ENCODE data around the gene TLR1. TPM values are rescaled to one million over a fixed set of nuclear protein-coding genes. Genes with fewer than 3 reads are reported as not detected.

Gene TLR1
- total RNA-seq, 4 donors from 2014 or later = 15.7 to 29.7 (median 22.8) TPM

DNA sequence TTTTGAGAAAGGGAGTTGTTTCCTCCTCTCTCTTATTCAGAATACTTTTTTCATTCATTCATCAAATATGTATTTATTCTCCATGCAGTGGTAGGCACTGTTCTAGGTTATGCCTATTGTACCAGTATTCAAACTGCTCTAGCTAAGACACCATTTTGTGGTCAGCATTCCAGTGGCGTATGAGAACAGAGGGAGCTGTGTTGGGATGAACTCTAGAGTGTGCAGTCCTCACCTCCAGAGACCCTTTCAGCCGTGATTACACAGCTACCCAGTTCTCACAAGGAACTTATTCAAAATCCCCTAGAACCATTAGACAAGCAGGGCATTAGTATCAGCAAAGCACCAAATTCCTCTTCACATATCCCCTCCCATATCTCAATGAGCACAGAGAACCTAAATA, 4.2 kb downstream of the TLR1 start:
- WGBS, 2 donors = 51 to 63% methylated on average over 2 of the region's 2 CpGs
- TF ChIP-seq POLR2A (IDR thresholded peaks at IDR 0.05) = no peak
- TF ChIP-seq, protein P1, sequence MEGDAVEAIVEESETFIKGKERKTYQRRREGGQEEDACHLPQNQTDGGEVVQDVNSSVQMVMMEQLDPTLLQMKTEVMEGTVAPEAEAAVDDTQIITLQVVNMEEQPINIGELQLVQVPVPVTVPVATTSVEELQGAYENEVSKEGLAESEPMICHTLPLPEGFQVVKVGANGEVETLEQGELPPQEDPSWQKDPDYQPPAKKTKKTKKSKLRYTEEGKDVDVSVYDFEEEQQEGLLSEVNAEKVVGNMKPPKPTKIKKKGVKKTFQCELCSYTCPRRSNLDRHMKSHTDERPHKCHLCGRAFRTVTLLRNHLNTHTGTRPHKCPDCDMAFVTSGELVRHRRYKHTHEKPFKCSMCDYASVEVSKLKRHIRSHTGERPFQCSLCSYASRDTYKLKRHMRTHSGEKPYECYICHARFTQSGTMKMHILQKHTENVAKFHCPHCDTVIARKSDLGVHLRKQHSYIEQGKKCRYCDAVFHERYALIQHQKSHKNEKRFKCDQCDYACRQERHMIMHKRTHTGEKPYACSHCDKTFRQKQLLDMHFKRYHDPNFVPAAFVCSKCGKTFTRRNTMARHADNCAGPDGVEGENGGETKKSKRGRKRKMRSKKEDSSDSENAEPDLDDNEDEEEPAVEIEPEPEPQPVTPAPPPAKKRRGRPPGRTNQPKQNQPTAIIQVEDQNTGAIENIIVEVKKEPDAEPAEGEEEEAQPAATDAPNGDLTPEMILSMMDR (IDR thresholded peaks at IDR 0.05) = no peak
- TF ChIP-seq EP300 (IDR thresholded peaks at IDR 0.05) = no peak
- Histone ChIP-seq H3K4me1 (peaks cover 0 to 20% (median 10%) of the 10 kb centered on the region in 4 donors), H3K9me3 (peaks cover 0 to 52% (median 0%) of the 10 kb centered on the region in 4 donors), H3K4me3 (no peak overlapping the region), H3K27ac (no peak overlapping the region), H3K27me3 (no peaks in the 10 kb centered on the region), H3K36me3 (peaks cover 0 to 76% (median 0%) of the 10 kb centered on the region in 3 donors)
- no peak for DNase-seq (ENCODE audit: low spot score in 2 of 2)

DNA sequence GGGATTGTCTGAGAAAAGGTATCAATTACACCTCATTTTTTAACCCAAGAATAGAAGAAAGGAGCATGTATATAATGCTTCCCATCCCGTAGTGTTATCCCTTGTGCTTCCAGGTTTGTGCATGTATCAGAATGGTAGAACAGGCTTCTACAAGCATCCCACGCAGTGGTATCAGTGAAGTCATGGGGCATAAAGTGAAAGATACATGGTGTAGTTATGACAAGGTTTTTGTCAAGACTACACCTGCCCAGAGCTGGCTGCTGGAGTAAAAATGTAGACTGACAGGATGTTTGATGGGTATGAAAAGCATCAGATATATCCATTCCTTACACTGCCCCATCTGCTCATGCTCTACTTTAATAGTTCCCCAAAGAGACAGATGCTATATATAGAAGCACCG, 9.5 kb downstream of the TLR1 start:
- Histone ChIP-seq H3K4me1 (no peaks in the 10 kb centered on the region), H3K4me3 (no peak overlapping the region), H3K27me3 (no peaks in the 10 kb centered on the region), H3K9me3 (peaks cover 0 to 59% (median 1%) of the 10 kb centered on the region in 4 donors), H3K27ac (no peak overlapping the region), H3K36me3 (peaks cover 0 to 61% (median 0%) of the 10 kb centered on the region in 3 donors)
- 84 to 85% methylated on average over 3 of the region's 3 CpGs for WGBS, 2 donors
- TF ChIP-seq EP300 (IDR thresholded peaks at IDR 0.05) (no peak), POLR2A (IDR thresholded peaks at IDR 0.05) (no peak)
- TF ChIP-seq, protein P1 (IDR thresholded peaks at IDR 0.05) = no peak
- no peak for DNase-seq (ENCODE audit: low spot score in 2 of 2)

DNA sequence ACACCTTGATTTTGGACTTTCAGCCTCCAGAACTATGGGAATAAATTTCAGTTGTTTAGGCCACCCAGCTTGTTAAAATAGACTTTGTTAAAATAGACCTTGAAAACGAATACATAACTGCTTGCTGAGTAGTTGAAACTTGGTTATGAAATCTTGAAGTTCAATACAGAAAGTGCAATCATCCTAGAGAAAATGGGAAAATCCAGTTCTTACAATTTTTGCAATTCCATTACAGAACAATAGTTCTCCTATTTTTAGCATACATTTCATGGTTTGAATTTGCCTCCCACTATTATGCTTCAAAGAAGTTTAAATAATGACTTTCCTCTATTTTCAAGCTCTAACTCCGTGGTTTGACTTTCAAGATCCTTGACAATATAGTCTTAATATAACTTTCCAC, 10.5 kb downstream of the TLR1 start:
- Histone ChIP-seq H3K4me3 (no peak overlapping the region), H3K36me3 (peaks cover 0 to 53% (median 0%) of the 10 kb centered on the region in 3 donors), H3K27me3 (no peaks in the 10 kb centered on the region), H3K9me3 (peaks cover 0 to 49% (median 3%) of the 10 kb centered on the region in 4 donors), H3K4me1 (no peaks in the 10 kb centered on the region), H3K27ac (no peak overlapping the region)
- TF ChIP-seq, protein P1 (IDR thresholded peaks at IDR 0.05) = no peak
- TF ChIP-seq POLR2A (IDR thresholded peaks at IDR 0.05) (no peak), EP300 (IDR thresholded peaks at IDR 0.05) (no peak)
- no peak for DNase-seq (ENCODE audit: low spot score in 2 of 2)
- WGBS, 2 donors = 59 to 61% methylated on average over 2 of the region's 2 CpGs

DNA sequence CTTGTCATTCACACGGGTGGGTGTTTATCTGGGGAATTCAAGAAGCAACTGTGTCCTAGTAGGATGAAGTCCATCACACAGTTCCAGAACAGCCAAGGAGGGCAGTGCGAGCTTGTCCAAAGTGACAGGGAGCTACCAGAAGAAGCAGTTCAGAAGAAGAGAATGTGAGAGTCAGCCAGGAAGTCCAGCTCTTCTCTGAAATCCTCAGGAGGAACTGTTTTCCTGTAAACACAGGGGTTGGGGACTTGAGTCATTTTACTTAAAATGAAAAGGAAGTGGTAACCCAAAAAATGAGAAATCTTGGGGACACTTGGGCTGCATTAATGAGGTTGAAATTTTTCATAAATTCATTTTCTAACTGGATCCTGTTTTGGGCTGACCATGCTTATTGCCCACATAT, 13.6 kb downstream of the TLR1 start:
- Histone ChIP-seq H3K27ac (peak overlapping the region in 1 of 4 donors; percentile 25), H3K9me3 (peaks cover 0 to 21% (median 3%) of the 10 kb centered on the region in 4 donors), H3K36me3 (peaks cover 0 to 23% (median 0%) of the 10 kb centered on the region in 3 donors), H3K27me3 (no peaks in the 10 kb centered on the region), H3K4me1 (no peaks in the 10 kb centered on the region), H3K4me3 (no peak overlapping the region)
- DNase-seq (ENCODE audit: low spot score in 2 of 2) = no peak
- TF ChIP-seq POLR2A (IDR thresholded peaks at IDR 0.05) (no peak), EP300 (IDR thresholded peaks at IDR 0.05) (no peak)
- TF ChIP-seq, protein P1 (IDR thresholded peaks at IDR 0.05) = no peak
- 67 to 77% methylated on average over 2 of the region's 2 CpGs for WGBS, 2 donors

DNA sequence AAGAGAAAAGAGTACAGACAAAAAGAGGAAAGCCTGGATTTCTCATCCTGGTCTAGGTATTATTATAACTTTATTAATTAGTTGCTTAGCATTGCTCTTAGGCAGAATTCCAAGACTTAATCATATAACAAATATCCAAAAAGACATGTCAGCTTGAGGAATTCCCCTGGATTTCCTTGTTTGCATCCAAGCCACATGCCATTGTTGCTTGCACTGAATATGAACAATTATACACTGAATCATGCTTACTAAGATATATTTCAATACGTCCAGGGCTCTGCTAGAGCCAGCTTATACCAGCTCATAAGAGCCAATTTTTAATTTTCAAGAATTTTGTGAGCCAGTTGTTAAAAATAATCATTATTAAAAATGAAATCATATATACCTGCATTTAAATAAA, 16.3 kb downstream of the TLR1 start:
- no peaks in the 10 kb centered on the region for H3K4me1 ChIP-seq
- H3K9me3 ChIP-seq = peaks cover 0 to 3% (median 0%) of the 10 kb centered on the region in 4 donors
- no peak overlapping the region for H3K4me3 ChIP-seq
- WGBS, 2 donors = 33 to 45% methylated on average over 1 of the region's 1 CpG
- no peak for DNase-seq (ENCODE audit: low spot score in 2 of 2)
- H3K27ac ChIP-seq = no peak overlapping the region
- H3K36me3 ChIP-seq = peaks cover 0 to 4% (median 0%) of the 10 kb centered on the region in 3 donors
- no peaks in the 10 kb centered on the region for H3K27me3 ChIP-seq
- no peak for TF ChIP-seq EP300 (IDR thresholded peaks at IDR 0.05)
- no peak for TF ChIP-seq POLR2A (IDR thresholded peaks at IDR 0.05)
- TF ChIP-seq, protein P1 (IDR thresholded peaks at IDR 0.05) = no peak

Data from tibial nerve (tissue), 4 donors.